GM12892 (cell line): ENCODE data around the gene GNAI1.

Experiments
- POLR2A ChIP-seq: IDR thresholded peaks from 2 replicates; pipeline ENCODE4 v1.6.1; 2011; ENCODE audit warnings: low read depth, low read length, control low read depth
- POLR2AphosphoS5 ChIP-seq: IDR thresholded peaks from 2 replicates; pipeline ENCODE4 v1.6.1; 2011; ENCODE audit warnings: low read depth, low read length, control low read depth
- TAF1 ChIP-seq: IDR thresholded peaks from 2 replicates; pipeline ENCODE4 v1.6.1; 2011; ENCODE audit warnings: low read depth, mild to moderate bottlenecking, control low read depth, low read length, borderline replicate concordance

GRCh38 chr7:80098795-80099194 is 35.8 kb upstream of the GNAI1 start:
- no peak for TF ChIP-seq POLR2A
- TF ChIP-seq POLR2AphosphoS5: no peak
- TF ChIP-seq TAF1: no peak
